Neutrophil (primary cell): Measurements from ENCODE around the gene RBM27.

Experiments used
- H3K27ac ChIP-seq: fragments of 200-600 bp; sonication (generic); 2 replicates; pipeline ENCODE4 v1.5.1; 2016; ENCODE audit warnings: mild to moderate bottlenecking, moderate library complexity
- H3K27me3 ChIP-seq: fragments of 200-600 bp; sonication (generic); 2 replicates; pipeline ENCODE4 v1.6.0; 2016; ENCODE audit warnings: mild to moderate bottlenecking
- H3K36me3 ChIP-seq: fragments of 200-600 bp; sonication (generic); 2 replicates; pipeline ENCODE4 v1.5.1; 2017
- H3K4me1 ChIP-seq, 2 experiments: fragments of 200-600 bp in 1 of 2; sonication (generic) in 1 of 2; 1 replicate in 1 of 2; 2 replicates in 1 of 2; pipeline versions ENCODE4 v1.5.1 to v1.6.1; 2013 to 2016; ENCODE audit warnings: low read depth in 1 of 2, low read length in 1 of 2, mild to moderate bottlenecking in 1 of 2, moderate library complexity in 1 of 2; ENCODE audit not compliant: control insufficient read depth in 1 of 2, insufficient read depth in 1 of 2
- H3K4me3 ChIP-seq, 2 experiments: fragments of 200-600 bp in 1 of 2; sonication (generic) in 1 of 2; 1 replicate in 1 of 2; 2 replicates in 1 of 2; pipeline ENCODE4 v1.5.1; 2013 to 2016; ENCODE audit warnings: low read depth in 1 of 2, low read length in 1 of 2, mild to moderate bottlenecking in 1 of 2, moderate library complexity in 1 of 2
- H3K9me3 ChIP-seq: fragments of 200-600 bp; sonication (generic); 2 replicates; pipeline ENCODE4 v1.5.1; 2016
- CTCF ChIP-seq: fragments of 200-600 bp; sonication (generic); IDR thresholded peaks from 2 replicates; pipeline ENCODE4 v1.5.1; 2016; ENCODE audit warnings: antibody characterized with exemption

RBM27 gene

GRCh38 chr5:146223179-146223578, 19.8 kb downstream of the RBM27 start:
- TF ChIP-seq CTCF, result no peak
- no peaks in the 10 kb centered on the region for H3K4me1 ChIP-seq
- no peaks in the 10 kb centered on the region for H3K9me3 ChIP-seq
- peaks cover 35% of the 10 kb centered on the region for H3K36me3 ChIP-seq
- no peaks in the 10 kb centered on the region for H3K27me3 ChIP-seq
- H3K4me3 ChIP-seq, result no peak overlapping the region
- no peak overlapping the region for H3K27ac ChIP-seq

- peaks cover 77% of the 10 kb centered on the region for H3K36me3 ChIP-seq
Observed at GRCh38 chr5:146229222-146229621, 25.8 kb downstream of the RBM27 start.

DNA sequence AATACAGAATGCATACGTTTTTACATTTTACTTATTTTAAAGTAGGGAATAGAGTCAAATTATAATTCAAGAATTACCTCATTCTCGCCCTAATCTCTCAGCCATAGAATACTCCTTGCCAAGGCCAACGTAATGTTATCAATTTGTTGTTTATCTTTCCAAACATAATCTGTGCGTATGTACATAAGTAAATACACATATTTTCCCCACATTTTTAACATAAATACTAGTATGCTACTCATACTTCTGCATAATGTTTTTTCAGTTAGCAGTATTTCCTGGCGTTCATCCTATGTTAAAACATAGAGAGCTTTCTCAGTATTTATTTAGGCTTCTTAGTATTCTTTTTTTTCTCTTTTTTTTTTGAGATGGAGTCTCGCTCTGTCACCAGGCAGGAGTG, 28.8 kb downstream of the RBM27 start:
- H3K4me1 ChIP-seq, result no peaks in the 10 kb centered on the region
- H3K27ac ChIP-seq, result no peak overlapping the region
- no peaks in the 10 kb centered on the region for H3K27me3 ChIP-seq
- TF ChIP-seq CTCF, result no peak
- no peak overlapping the region for H3K4me3 ChIP-seq
- H3K9me3 ChIP-seq, result no peaks in the 10 kb centered on the region
- H3K36me3 ChIP-seq, result peaks cover 80% of the 10 kb centered on the region

More at GRCh38 chr5:146229222-146229621, 25.8 kb downstream of the RBM27 start:
- Histone ChIP-seq H3K4me1 (no peaks in the 10 kb centered on the region), H3K4me3 (no peak overlapping the region), H3K27ac (no peak overlapping the region), H3K27me3 (no peaks in the 10 kb centered on the region), H3K9me3 (no peaks in the 10 kb centered on the region)
- no peak for TF ChIP-seq CTCF

GRCh38 chr5:146233441-146233840, 30.0 kb downstream of the RBM27 start:
- H3K9me3 ChIP-seq, result no peaks in the 10 kb centered on the region
- H3K27ac ChIP-seq, result no peak overlapping the region
- no peak for TF ChIP-seq CTCF
- H3K4me3 ChIP-seq, result no peak overlapping the region
- H3K4me1 ChIP-seq, result no peaks in the 10 kb centered on the region
- H3K36me3 ChIP-seq, result peaks cover 88% of the 10 kb centered on the region
- no peaks in the 10 kb centered on the region for H3K27me3 ChIP-seq

GRCh38 chr5:146238973-146239372, 35.6 kb downstream of the RBM27 start:
- Histone ChIP-seq H3K9me3 (no peaks in the 10 kb centered on the region), H3K27ac (no peak overlapping the region), H3K36me3 (peaks cover 59% of the 10 kb centered on the region), H3K27me3 (no peaks in the 10 kb centered on the region), H3K4me1 (no peaks in the 10 kb centered on the region), H3K4me3 (no peak overlapping the region)
- no peak for TF ChIP-seq CTCF

DNA sequence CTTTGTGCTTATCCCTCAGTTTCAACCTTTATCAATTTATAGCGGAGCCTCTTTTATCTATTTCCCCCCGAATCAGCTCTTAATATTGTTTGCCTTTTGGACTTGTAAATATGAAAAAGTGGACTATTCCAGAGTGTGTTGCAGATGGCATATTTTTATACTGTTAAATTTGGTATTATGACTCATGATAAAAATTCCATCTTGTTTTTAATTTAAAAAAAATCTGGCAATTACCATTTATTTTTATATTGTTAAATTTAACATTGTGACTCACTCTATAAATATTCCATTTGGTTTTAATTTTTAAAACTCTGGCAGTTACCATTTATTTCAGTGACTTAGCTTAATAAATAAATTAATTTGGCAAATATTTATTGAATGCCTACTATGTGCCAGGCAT, 37.5 kb downstream of the RBM27 start:
- H3K9me3 ChIP-seq, result no peaks in the 10 kb centered on the region
- peaks cover 64% of the 10 kb centered on the region for H3K36me3 ChIP-seq
- no peak overlapping the region for H3K4me3 ChIP-seq
- no peaks in the 10 kb centered on the region for H3K4me1 ChIP-seq
- no peak for TF ChIP-seq CTCF
- no peak overlapping the region for H3K27ac ChIP-seq
- no peaks in the 10 kb centered on the region for H3K27me3 ChIP-seq
